SK-N-SH (cell line): Measurements from ENCODE around the gene CDH22. TPM values are rescaled to one million over a fixed set of nuclear protein-coding genes. Genes with fewer than 3 reads are reported as not detected.

ENCODE experiments used
- CTCF ChIA-PET: fragments of 300-600, 350-600 bp; formaldehyde crosslinking; extraction: SDS; loops from one replicate; lab custom pipeline; 2021; lab: Yijun Ruan, JAX
- POLR2A ChIA-PET: fragments of 350-600 bp; sonication (Branson Sonifier 250); formaldehyde crosslinking; extraction: SDS; loops from one replicate; lab custom pipeline; 2020; ENCODE audit warnings: antibody characterized with exemption, inconsistent platforms; lab: Yijun Ruan, JAX
- DNase-seq: peaks from one replicate; pipeline ENCODE4 v3.0.0; 2012
- H2AFZ ChIP-seq: fragments of 200-600 bp; sonication (generic); 2 replicates; pipeline ENCODE4 v1.8.1; 2016; ENCODE audit warnings: antibody characterized with exemption, mild to moderate bottlenecking, low read depth
- H3F3A ChIP-seq: fragments of 200-600 bp; sonication (generic); replicated peaks from 2 replicates; pipeline ENCODE3; 2016; ENCODE audit warnings: antibody characterized with exemption, mild to moderate bottlenecking; ENCODE audit not compliant: insufficient read depth
- H3K27ac ChIP-seq, 2 experiments: fragments of 200-500 bp in 1 of 2; fragments of 200-600 bp in 1 of 2; sonication (Bioruptor generic) in 1 of 2; sonication (generic), shearing (Covaris generic) in 1 of 2; 2 replicates each; pipeline versions ENCODE4 v1.5.1 to v1.6.1; 2014 to 2016; ENCODE audit warnings: low read depth in 2 of 2, inconsistent platforms in 1 of 2, low read length in 1 of 2, mild to moderate bottlenecking in 1 of 2, mixed read lengths in 1 of 2
- H3K27me3 ChIP-seq: fragments of 200-600 bp; sonication (generic), shearing (Covaris generic); 2 replicates; pipeline ENCODE4 v1.6.1; 2016; ENCODE audit warnings: mixed run types; ENCODE audit not compliant: insufficient read depth
- H3K36me3 ChIP-seq, 2 experiments: fragments of 200-500 bp in 1 of 2; fragments of 200-600 bp in 1 of 2; sonication (Bioruptor generic) in 1 of 2; sonication (generic) in 1 of 2; replicated peaks in 1 of 2; 2 replicates each; pipeline versions ENCODE3 to v1.5.1; 2014 to 2016; ENCODE audit warnings: low read length in 1 of 2, mild to moderate bottlenecking in 1 of 2; ENCODE audit not compliant: insufficient read depth in 2 of 2, control insufficient read depth in 1 of 2
- H3K4me1 ChIP-seq, 2 experiments: fragments of 200-500 bp in 1 of 2; fragments of 200-600 bp in 1 of 2; sonication (Bioruptor generic) in 1 of 2; sonication (generic), shearing (Covaris generic) in 1 of 2; 2 replicates each; pipeline versions ENCODE4 v1.5.1 to v1.6.1; 2014 to 2016; ENCODE audit warnings: low read depth in 1 of 2, low read length in 1 of 2, mixed run types in 1 of 2; ENCODE audit not compliant: insufficient read depth in 2 of 2, control insufficient read depth in 1 of 2
- H3K4me2 ChIP-seq: fragments of 200-600 bp; sonication (generic), shearing (Covaris generic); 2 replicates; pipeline ENCODE4 v1.6.1; 2017; ENCODE audit warnings: mixed run types
- H3K4me3 ChIP-seq, 2 experiments: fragments of 200-500 bp in 1 of 2; fragments of 200-600 bp in 1 of 2; sonication (Bioruptor generic) in 1 of 2; sonication (generic), shearing (Covaris generic) in 1 of 2; 2 replicates each; pipeline versions ENCODE4 v1.5.1 to v1.8.1; 2014 to 2016; ENCODE audit warnings: low read depth in 2 of 2, inconsistent platforms in 1 of 2, low read length in 1 of 2, mild to moderate bottlenecking in 1 of 2, mixed read lengths in 1 of 2, moderate library complexity in 1 of 2
- H3K79me2 ChIP-seq: fragments of 200-600 bp; sonication (generic); 2 replicates; pipeline ENCODE4 v1.8.1; 2017; ENCODE audit warnings: mild to moderate bottlenecking; ENCODE audit not compliant: insufficient read depth
- H3K9ac ChIP-seq: fragments of 200-600 bp; sonication (generic); 2 replicates; pipeline ENCODE4 v1.6.1; 2017; ENCODE audit warnings: mixed run types
- H3K9me2 ChIP-seq: fragments of 200-600 bp; sonication (generic); 2 replicates; pipeline ENCODE4 v1.6.1; 2017; ENCODE audit warnings: mixed run types
- H3K9me3 ChIP-seq: fragments of 200-600 bp; sonication (generic); 2 replicates; pipeline ENCODE4 v1.6.1; 2017; ENCODE audit warnings: mixed run types, mild to moderate bottlenecking, moderate library complexity
- H4K20me1 ChIP-seq: fragments of 200-600 bp; sonication (generic); 2 replicates; pipeline ENCODE4 v1.6.1; 2017; ENCODE audit warnings: mild to moderate bottlenecking, mixed run types; ENCODE audit not compliant: insufficient read depth
- CHD2 ChIP-seq: fragments of 150-350 bp; IDR thresholded peaks from 2 replicates; pipeline ENCODE4 v1.6.1; 2018; ENCODE audit warnings: low read length; ENCODE audit not compliant: partially characterized antibody
- ELF1 ChIP-seq: IDR thresholded peaks from 2 replicates; pipeline ENCODE4 v1.4.0; 2012
- MEF2A ChIP-seq: IDR thresholded peaks from 2 replicates; pipeline ENCODE4 v1.4.0; 2012; ENCODE audit warnings: low read depth, borderline replicate concordance
- MXI1 ChIP-seq: IDR thresholded peaks from 2 replicates; pipeline ENCODE4 v1.6.1; 2012; ENCODE audit warnings: mild to moderate bottlenecking, low read depth, low read length, improper control_type of control experiment
- NRF1 ChIP-seq: IDR thresholded peaks from 2 replicates; pipeline ENCODE4 v1.6.1; 2012; ENCODE audit warnings: low read depth, mild to moderate bottlenecking, low read length
- RFX5 ChIP-seq: IDR thresholded peaks from 2 replicates; pipeline ENCODE4 v1.6.1; 2012; ENCODE audit warnings: mild to moderate bottlenecking, improper control_type of control experiment, low read length
- RXRA ChIP-seq: IDR thresholded peaks from 2 replicates; pipeline ENCODE4 v1.4.0; 2012; ENCODE audit warnings: low read depth, mild to moderate bottlenecking, borderline replicate concordance
- SIN3A ChIP-seq: IDR thresholded peaks from 2 replicates; pipeline ENCODE4 v1.6.1; 2012; ENCODE audit warnings: low read depth, mild to moderate bottlenecking, low read length, moderate library complexity, borderline replicate concordance
- TAF1 ChIP-seq: IDR thresholded peaks from 2 replicates; pipeline ENCODE4 v1.6.1; 2012; ENCODE audit warnings: low read depth, mild to moderate bottlenecking, low read length, moderate library complexity, borderline replicate concordance
- WGBS: methylation state at CpG from one replicate; pipeline ENCODE4 v1.1.6; 2017; ENCODE audit warnings: low lambda C conversion rate; 5-methylcytosine and 5-hydroxymethylcytosine counted together
- polyA plus RNA-seq, 3 experiments: library from polyadenylated mRNA; depleted of rRNA; stranded (reverse); fragments of >200 nt; gene quantifications; 2 replicates each; pipeline ENCODE4 v1.2.3, GENCODE V29; 2012
- TF ChIP-seq, protein P1 (sequence below): IDR thresholded peaks from 2 replicates; pipeline ENCODE4 v1.4.0; 2012; ENCODE audit warnings: low read depth, borderline replicate concordance
- TF ChIP-seq, protein P2 (sequence below): IDR thresholded peaks from 2 replicates; pipeline ENCODE4; 2012
- TF ChIP-seq, protein P3 (sequence below): IDR thresholded peaks from 2 replicates; pipeline ENCODE4 v1.4.0; 2012; ENCODE audit warnings: low read depth
- TF ChIP-seq, protein P4 (sequence below): IDR thresholded peaks from 2 replicates; pipeline ENCODE4 v1.4.0; 2012; ENCODE audit warnings: low read depth, borderline replicate concordance
- TF ChIP-seq, protein P5 (sequence below): fragments of 150-350 bp; IDR thresholded peaks from 2 replicates; pipeline ENCODE4 v1.6.1; 2016; ENCODE audit warnings: mild to moderate bottlenecking, low read depth, low read length
- TF ChIP-seq, protein P6 (sequence below): fragments of 150-350 bp; IDR thresholded peaks from 2 replicates; pipeline ENCODE4 v1.6.1; 2017; ENCODE audit warnings: antibody characterized with exemption, low read length, low read depth, borderline replicate concordance

CDH22 gene
- polyA plus RNA-seq, 1 of the 3 experiments (the other 2 are of a cell fraction): not detected

DNA sequence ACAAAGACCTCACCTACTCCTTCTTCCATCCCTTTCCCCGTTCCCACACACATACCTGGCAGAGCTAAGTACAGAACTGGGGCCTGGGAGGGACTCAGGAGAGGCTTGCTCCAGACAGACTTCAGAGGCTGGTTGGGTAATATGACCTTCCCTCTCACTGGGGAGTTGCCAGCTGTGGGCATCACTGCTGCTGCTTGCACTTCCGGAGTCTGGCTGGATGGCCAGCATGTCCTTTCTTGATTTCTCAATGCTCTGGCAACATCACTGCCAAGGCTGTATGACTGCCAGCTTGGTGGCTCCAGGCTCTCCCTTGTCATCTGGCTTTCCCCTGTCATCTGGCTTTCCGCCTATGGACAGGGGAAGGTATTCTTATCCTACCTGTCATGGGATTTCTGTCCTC is 47.8 kb downstream of the CDH22 start:
- Histone ChIP-seq H3K9me2 (no peaks in the 10 kb centered on the region), H3K27ac (no peak overlapping the region), H3K79me2 (no peaks in the 10 kb centered on the region), H3K4me1 (peaks cover 0 to 7% of the 10 kb centered on the region in 2 experiments; a peak in 1 of 4 replicates), H4K20me1 (no peaks in the 10 kb centered on the region), H3K4me3 (no peak overlapping the region), H3K9me3 (no peaks in the 10 kb centered on the region)
- no peak for TF ChIP-seq RFX5
- no peak for TF ChIP-seq ELF1
- TF ChIP-seq, all 33 proteins: peak for 0
- Histone ChIP-seq H3K36me3 (no peaks in the 10 kb centered on the region), H3F3A (no peaks in the 10 kb centered on the region), H2AFZ (no peak overlapping the region), H3K9ac (no peak overlapping the region), H3K4me2 (no peak overlapping the region), H3K27me3 (no peaks in the 10 kb centered on the region)
- DNase-seq: no peak
- WGBS: 54% methylated on average over 3 of the region's 3 CpGs
- CTCF ChIA-PET: interaction anchor here (1.0 to 2.3 kb wide), 7 partner anchors 11 to 128 kb away, joined by 3 to 5 read pairs (median 3); no protein-coding TSS in a partner anchor
- POLR2A ChIA-PET: no interaction called here

DNA sequence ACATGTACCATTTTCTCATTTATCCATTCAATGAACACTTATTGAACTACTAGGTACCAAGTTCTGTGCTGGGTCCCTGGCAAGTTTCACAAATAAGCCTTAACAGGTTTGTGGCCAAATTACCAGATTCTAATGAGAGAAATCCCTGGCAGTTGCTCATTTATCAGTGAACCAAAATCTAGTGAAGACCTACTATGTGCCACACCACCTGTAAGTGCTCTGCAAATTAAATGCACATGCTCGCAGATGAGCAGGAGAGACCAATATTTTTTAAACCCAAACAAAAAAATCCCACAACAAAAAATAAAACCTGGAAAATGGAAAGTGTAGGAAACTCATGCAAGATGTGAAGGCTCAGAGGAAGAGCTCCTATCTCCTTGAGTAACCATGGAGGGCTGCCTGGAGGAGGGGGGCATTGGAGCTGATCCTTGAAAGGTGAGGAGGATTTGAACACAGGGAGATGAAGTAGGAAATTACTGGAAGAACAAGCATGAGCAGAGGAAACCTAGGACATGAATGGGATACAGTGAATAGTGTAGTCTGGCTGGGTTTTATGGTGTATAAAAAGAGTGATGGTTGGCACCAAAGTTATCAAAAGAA is 48.9 kb downstream of the CDH22 start:
- WGBS: 41% methylated on average over 1 of the region's 1 CpG
- CTCF ChIA-PET: interaction anchor here (1.0 to 2.3 kb wide), 9 partner anchors 10 to 126 kb away, joined by 3 to 5 read pairs (median 3); no protein-coding TSS in a partner anchor
- Histone ChIP-seq H3K4me2 (no peak overlapping the region), H3K27ac (no peak overlapping the region), H3K36me3 (no peaks in the 10 kb centered on the region), H3K79me2 (no peaks in the 10 kb centered on the region), H3K9ac (no peak overlapping the region), H3K9me2 (no peaks in the 10 kb centered on the region), H2AFZ (no peak overlapping the region), H4K20me1 (no peaks in the 10 kb centered on the region), H3K4me1 (peaks cover 0 to 7% of the 10 kb centered on the region in 2 experiments; a peak in 1 of 4 replicates), H3K27me3 (no peaks in the 10 kb centered on the region), H3F3A (no peaks in the 10 kb centered on the region), H3K9me3 (no peaks in the 10 kb centered on the region), H3K4me3 (no peak overlapping the region)
- no peak for DNase-seq
- POLR2A ChIA-PET: no interaction called here
- TF ChIP-seq, protein P1, sequence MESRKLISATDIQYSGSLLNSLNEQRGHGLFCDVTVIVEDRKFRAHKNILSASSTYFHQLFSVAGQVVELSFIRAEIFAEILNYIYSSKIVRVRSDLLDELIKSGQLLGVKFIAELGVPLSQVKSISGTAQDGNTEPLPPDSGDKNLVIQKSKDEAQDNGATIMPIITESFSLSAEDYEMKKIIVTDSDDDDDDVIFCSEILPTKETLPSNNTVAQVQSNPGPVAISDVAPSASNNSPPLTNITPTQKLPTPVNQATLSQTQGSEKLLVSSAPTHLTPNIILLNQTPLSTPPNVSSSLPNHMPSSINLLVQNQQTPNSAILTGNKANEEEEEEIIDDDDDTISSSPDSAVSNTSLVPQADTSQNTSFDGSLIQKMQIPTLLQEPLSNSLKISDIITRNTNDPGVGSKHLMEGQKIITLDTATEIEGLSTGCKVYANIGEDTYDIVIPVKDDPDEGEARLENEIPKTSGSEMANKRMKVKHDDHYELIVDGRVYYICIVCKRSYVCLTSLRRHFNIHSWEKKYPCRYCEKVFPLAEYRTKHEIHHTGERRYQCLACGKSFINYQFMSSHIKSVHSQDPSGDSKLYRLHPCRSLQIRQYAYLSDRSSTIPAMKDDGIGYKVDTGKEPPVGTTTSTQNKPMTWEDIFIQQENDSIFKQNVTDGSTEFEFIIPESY: no peak
- TF ChIP-seq SIN3A (no peak), CHD2 (no peak), NRF1 (no peak), MEF2A (no peak), RFX5 (no peak), RXRA (no peak), MXI1 (no peak), TAF1 (no peak)
- TF ChIP-seq, protein P2, sequence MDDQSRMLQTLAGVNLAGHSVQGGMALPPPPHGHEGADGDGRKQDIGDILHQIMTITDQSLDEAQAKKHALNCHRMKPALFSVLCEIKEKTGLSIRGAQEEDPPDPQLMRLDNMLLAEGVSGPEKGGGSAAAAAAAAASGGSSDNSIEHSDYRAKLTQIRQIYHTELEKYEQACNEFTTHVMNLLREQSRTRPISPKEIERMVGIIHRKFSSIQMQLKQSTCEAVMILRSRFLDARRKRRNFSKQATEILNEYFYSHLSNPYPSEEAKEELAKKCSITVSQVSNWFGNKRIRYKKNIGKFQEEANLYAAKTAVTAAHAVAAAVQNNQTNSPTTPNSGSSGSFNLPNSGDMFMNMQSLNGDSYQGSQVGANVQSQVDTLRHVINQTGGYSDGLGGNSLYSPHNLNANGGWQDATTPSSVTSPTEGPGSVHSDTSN: no peak
- TF ChIP-seq, protein P3, sequence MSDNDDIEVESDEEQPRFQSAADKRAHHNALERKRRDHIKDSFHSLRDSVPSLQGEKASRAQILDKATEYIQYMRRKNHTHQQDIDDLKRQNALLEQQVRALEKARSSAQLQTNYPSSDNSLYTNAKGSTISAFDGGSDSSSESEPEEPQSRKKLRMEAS: no peak
- TF ChIP-seq, protein P4, sequence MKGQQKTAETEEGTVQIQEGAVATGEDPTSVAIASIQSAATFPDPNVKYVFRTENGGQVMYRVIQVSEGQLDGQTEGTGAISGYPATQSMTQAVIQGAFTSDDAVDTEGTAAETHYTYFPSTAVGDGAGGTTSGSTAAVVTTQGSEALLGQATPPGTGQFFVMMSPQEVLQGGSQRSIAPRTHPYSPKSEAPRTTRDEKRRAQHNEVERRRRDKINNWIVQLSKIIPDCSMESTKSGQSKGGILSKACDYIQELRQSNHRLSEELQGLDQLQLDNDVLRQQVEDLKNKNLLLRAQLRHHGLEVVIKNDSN: no peak
- TF ChIP-seq, protein P5, sequence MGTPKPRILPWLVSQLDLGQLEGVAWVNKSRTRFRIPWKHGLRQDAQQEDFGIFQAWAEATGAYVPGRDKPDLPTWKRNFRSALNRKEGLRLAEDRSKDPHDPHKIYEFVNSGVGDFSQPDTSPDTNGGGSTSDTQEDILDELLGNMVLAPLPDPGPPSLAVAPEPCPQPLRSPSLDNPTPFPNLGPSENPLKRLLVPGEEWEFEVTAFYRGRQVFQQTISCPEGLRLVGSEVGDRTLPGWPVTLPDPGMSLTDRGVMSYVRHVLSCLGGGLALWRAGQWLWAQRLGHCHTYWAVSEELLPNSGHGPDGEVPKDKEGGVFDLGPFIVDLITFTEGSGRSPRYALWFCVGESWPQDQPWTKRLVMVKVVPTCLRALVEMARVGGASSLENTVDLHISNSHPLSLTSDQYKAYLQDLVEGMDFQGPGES: no peak
- TF ChIP-seq, protein P6, sequence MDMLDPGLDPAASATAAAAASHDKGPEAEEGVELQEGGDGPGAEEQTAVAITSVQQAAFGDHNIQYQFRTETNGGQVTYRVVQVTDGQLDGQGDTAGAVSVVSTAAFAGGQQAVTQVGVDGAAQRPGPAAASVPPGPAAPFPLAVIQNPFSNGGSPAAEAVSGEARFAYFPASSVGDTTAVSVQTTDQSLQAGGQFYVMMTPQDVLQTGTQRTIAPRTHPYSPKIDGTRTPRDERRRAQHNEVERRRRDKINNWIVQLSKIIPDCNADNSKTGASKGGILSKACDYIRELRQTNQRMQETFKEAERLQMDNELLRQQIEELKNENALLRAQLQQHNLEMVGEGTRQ: no peak
